GM06990 (cell line): ENCODE measurements around the gene AHCYL1.

Source experiments
- DNase-seq: peaks from one replicate; pipeline ENCODE4 v3.0.0-alpha.2; 2011; ENCODE audit not compliant: insufficient read length; ENCODE audit errors: extremely low read depth
- H3K27me3 ChIP-seq: replicated peaks from 2 replicates; pipeline ENCODE4 v1.6.0; 2011; ENCODE audit warnings: low read length; ENCODE audit not compliant: control insufficient read depth, insufficient read depth
- H3K36me3 ChIP-seq: 2 replicates; pipeline ENCODE4 v1.5.1; 2011; ENCODE audit warnings: low read length; ENCODE audit not compliant: control insufficient read depth, insufficient read depth
- H3K4me3 ChIP-seq: replicated peaks from 2 replicates; pipeline ENCODE4 v1.5.1; 2011; ENCODE audit warnings: low read depth, mild to moderate bottlenecking, control low read depth, low read length
- CTCF ChIP-seq: IDR thresholded peaks from 2 replicates; pipeline ENCODE4 v1.5.1; 2011; ENCODE audit warnings: low read length, control low read depth, mild to moderate bottlenecking, inconsistent platforms; ENCODE audit not compliant: insufficient read depth, poor library complexity, severe bottlenecking

AHCYL1 gene

GRCh38 chr1:109977225-109977624 lies 7.3 kb upstream of the AHCYL1 start:
- no peaks in the 10 kb centered on the region for H3K27me3 ChIP-seq
- no peak for TF ChIP-seq CTCF
- no peak for DNase-seq
- no peaks in the 10 kb centered on the region for H3K36me3 ChIP-seq
- no peak overlapping the region for H3K4me3 ChIP-seq

GRCh38 chr1:109977657-109978378 lies 6.7 kb upstream of the AHCYL1 start:
- H3K4me3 ChIP-seq: no peak overlapping the region
- no peak for TF ChIP-seq CTCF
- no peak for DNase-seq
- H3K27me3 ChIP-seq: no peaks in the 10 kb centered on the region
- H3K36me3 ChIP-seq: no peaks in the 10 kb centered on the region

GRCh38 chr1:109978761-109979488 lies 5.6 kb upstream of the AHCYL1 start:
- Histone ChIP-seq H3K27me3 (no peaks in the 10 kb centered on the region), H3K36me3 (no peaks in the 10 kb centered on the region), H3K4me3 (no peak overlapping the region)
- DNase-seq: no peak
- no peak for TF ChIP-seq CTCF

- Histone ChIP-seq H3K4me3 (no peak overlapping the region), H3K36me3 (no peaks in the 10 kb centered on the region), H3K27me3 (no peaks in the 10 kb centered on the region)
- TF ChIP-seq CTCF: no peak
- DNase-seq: no peak
Observed at GRCh38 chr1:109979489-109980091, 5.0 kb upstream of the AHCYL1 start.

- H3K4me3 ChIP-seq: no peak overlapping the region
- no peak for DNase-seq
- TF ChIP-seq CTCF: peak; percentile 66
- H3K36me3 ChIP-seq: no peaks in the 10 kb centered on the region
- H3K27me3 ChIP-seq: no peaks in the 10 kb centered on the region
Observed at GRCh38 chr1:109980324-109981003, 4.1 kb upstream of the AHCYL1 start.
